HEK293T (cell line): ENCODE results near the gene USP46.

Experiments used
- BHLHE40 ChIP-seq: fragments of 450-650 bp; IDR thresholded peaks from 2 replicates; pipeline ENCODE4 v1.6.1; 2016; ENCODE audit warnings: mild to moderate bottlenecking, moderate library complexity, borderline replicate concordance
- ELF4 ChIP-seq: fragments of 450-650 bp; IDR thresholded peaks from 2 replicates; pipeline ENCODE4 v1.6.1; 2017; ENCODE audit warnings: antibody characterized with exemption
- FOXA1 ChIP-seq: fragments of 450-650 bp; IDR thresholded peaks from 2 replicates; pipeline ENCODE4 v1.6.1; 2016; ENCODE audit warnings: mild to moderate bottlenecking
- FOXM1 ChIP-seq: fragments of 450-650 bp; IDR thresholded peaks from 2 replicates; pipeline ENCODE4 v1.6.1; 2017; ENCODE audit warnings: mild to moderate bottlenecking, borderline replicate concordance
- LEF1 ChIP-seq: fragments of 450-650 bp; IDR thresholded peaks from 2 replicates; pipeline ENCODE4 v1.6.1; 2017; ENCODE audit warnings: mild to moderate bottlenecking, borderline replicate concordance
- NFRKB ChIP-seq: fragments of 450-650 bp; IDR thresholded peaks from 2 replicates; pipeline ENCODE4 v1.6.1; 2016; ENCODE audit warnings: mild to moderate bottlenecking, moderate library complexity
- TARDBP ChIP-seq: fragments of 450-650 bp; IDR thresholded peaks from 2 replicates; pipeline ENCODE4 v1.6.1; 2016

GRCh38 chr4:52555356-52555716 lies 103.8 kb downstream of the USP46 start:
- TF ChIP-seq ELF4 (no peak), FOXM1 (no peak), TARDBP (no peak), BHLHE40 (no peak), FOXA1 (no peak), LEF1 (no peak), NFRKB (no peak)
